GM23248 (cell line): ENCODE measurements around the gene THSD7A.

ENCODE experiments used
- EZH2 ChIP-seq: fragments of 200-600 bp; sonication (generic); IDR thresholded peaks from 2 replicates; pipeline ENCODE4 v1.6.1; 2018; ENCODE audit warnings: antibody characterized with exemption, mild to moderate bottlenecking; ENCODE audit not compliant: insufficient read depth, poor library complexity, severe bottlenecking
- EZH2phosphoT487 ChIP-seq: fragments of 200-600 bp; sonication (generic); IDR thresholded peaks from 2 replicates; pipeline ENCODE4 v1.6.1; 2018; ENCODE audit warnings: antibody characterized with exemption, moderate library complexity, mild to moderate bottlenecking, low read depth; ENCODE audit not compliant: insufficient read depth

DNA sequence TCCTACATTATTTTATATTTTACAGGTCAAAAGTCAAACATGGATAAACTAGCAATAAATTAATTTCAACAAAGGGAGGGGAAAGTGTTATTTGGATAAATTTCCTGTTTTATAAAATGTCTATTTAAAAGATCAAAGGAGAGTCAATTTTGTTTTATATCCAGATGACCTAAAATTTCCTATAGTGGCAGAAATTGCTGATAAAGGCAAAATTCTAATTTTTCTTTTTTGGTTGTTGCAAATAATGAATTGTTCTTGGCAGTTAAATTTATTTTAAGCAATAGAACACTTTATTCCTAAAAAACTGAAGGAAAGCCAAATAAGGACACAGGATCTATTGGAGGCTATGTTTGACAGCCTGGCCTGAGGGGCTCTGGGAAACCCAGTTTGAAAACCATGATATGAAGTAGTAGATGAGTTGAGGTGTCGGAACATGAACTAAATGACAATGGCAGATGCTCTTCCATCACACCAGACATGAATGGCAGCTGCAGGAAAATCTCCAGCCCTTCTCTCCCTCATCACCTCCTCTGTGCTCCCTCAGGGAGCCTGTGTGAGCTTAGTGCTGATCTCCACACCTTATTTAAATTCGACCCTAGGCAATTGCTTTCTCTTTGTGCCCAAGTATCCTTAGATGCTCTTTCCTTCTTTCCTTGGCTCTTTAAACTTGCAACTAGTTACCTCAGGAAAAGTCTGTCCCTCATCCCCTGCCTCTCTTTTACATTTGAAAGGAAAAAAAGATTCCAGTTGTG lies 395.0 kb downstream of the THSD7A start:
- TF ChIP-seq EZH2 (no peak), EZH2phosphoT487 (no peak)
